ENCODE measurements around the gene COL4A2.

Gene COL4A2

DNA sequence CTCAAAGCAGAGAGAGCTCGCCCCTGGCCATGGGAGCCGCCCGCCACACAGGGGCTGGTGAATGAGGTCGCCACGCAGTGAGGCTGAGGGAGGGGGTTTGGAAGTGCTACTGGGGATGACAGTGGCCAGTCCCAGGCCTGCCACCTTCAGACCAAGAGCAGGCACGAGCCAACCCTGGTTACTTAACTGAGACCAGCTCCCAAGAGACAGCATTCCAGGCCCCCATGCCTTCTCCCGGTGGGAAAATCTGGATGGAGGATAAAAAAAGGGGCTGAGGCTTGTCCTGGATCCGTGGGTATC is 211.1 kb downstream of the COL4A2 start:
- TF ChIP-seq, protein P1, sequence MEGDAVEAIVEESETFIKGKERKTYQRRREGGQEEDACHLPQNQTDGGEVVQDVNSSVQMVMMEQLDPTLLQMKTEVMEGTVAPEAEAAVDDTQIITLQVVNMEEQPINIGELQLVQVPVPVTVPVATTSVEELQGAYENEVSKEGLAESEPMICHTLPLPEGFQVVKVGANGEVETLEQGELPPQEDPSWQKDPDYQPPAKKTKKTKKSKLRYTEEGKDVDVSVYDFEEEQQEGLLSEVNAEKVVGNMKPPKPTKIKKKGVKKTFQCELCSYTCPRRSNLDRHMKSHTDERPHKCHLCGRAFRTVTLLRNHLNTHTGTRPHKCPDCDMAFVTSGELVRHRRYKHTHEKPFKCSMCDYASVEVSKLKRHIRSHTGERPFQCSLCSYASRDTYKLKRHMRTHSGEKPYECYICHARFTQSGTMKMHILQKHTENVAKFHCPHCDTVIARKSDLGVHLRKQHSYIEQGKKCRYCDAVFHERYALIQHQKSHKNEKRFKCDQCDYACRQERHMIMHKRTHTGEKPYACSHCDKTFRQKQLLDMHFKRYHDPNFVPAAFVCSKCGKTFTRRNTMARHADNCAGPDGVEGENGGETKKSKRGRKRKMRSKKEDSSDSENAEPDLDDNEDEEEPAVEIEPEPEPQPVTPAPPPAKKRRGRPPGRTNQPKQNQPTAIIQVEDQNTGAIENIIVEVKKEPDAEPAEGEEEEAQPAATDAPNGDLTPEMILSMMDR (IDR thresholded peaks at IDR 0.05): no peak

DNA sequence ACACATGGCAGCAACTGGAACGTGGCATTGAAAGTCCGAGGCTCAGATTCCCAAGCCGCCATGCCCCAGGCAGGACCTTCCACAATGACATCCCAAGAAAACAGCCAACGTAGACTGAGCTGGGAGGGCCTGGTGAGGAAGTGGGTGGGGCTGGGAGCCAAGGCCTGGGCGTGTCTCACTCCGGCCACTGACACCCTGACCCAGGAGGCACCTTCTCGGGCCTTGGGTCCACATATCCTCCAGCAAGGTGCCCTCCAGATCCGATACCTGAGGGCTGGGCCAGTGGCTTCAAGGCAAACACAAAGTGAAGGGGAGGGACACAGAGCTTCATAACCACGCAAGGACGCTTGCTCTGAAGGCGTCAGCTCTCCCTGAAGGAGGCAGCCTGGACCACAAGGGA is 211.5 kb downstream of the COL4A2 start:
- TF ChIP-seq, protein P1 (IDR thresholded peaks at IDR 0.05): no peak

DNA sequence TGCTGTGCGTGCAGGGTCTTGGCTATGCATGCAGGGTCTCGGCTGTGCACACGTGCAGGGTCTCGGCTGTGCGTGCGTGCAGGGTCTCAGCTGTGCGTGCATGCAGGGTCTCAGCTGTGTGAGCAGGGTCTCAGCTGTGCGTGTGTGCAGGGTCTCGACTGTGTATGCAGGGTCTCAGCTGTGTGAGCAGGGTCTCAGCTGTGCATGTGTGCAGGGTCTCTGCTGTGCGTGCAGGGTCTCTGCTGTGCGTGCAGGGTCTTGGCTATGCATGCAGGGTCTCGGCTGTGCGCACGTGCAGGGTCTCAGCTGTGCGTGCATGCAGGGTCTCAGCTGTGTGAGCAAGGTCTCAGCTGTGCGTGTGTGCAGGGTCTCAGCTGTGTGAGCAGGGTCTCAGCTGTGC is 212.0 kb downstream of the COL4A2 start:
- TF ChIP-seq, protein P1 (IDR thresholded peaks at IDR 0.05): no peak

DNA sequence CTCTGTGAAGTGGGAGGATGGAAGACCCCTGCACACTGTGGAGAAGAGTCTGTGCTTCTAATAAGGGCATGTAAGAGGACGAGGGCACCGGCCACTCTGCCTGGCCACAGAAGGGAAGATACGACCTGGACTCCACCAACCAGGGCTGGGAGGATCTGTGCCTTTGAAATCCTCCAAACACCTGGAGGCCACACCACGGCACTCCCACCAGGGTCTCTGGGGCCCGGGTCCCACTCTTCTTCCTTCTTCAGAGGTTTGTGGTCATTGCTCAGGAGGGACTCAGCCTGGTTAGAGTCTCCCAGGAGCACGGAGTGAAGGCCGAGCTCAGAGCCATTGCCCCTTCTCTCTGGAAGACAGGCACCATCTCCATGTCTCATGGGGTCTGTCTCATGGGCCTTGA is 212.4 kb downstream of the COL4A2 start:
- TF ChIP-seq, protein P1 (IDR thresholded peaks at IDR 0.05): no peak

DNA sequence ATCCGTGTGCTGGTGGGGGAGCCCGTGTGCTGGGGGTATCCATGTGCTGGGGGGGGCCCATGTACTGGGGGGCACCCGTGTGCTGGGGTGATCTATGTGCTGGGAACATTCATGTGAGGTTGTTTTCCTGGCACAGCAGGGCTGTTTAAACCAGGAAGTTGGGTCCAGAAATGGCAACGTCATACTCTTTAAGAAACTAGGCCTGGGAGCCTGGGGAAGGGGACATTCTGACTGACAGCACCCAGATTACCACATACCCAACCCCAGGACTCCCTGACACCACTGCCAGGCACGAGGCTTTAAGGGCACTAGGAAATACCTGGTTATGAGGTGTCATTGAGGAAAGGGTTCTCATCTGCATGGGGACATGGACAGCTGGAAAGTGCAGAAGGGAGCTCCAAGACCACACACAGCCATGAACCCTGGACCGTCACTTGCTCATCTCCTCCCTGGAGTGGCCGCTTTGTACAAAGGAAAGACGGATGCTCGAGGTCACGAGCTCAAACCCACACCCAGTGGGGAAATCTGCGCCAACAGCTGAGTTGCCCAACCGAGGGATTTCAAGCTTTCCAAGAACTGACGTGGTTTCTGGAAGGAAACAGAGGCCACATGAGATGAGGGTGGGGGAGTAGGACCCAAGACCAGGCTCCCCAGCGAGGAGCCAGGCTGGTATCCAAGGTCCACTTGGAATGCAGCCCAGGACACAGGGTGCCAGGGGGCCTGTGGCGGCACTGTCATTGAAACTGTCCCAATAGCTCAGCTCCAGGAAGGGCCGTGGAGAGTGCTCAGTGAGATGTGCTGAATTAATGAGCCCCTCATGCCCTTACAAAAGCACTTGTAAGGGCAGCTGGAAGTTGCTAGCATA is 213.6 kb downstream of the COL4A2 start:
- TF ChIP-seq, protein P1 (IDR thresholded peaks at IDR 0.05): no peak

- TF ChIP-seq, protein P1 (IDR thresholded peaks at IDR 0.05): no peak
Observed at GRCh38 chr13:110521296-110521680, 214.2 kb downstream of the COL4A2 start.

GRCh38 chr13:110521946-110522345 is 214.9 kb downstream of the COL4A2 start:
- TF ChIP-seq, protein P1 (IDR thresholded peaks at IDR 0.05): no peak

DNA sequence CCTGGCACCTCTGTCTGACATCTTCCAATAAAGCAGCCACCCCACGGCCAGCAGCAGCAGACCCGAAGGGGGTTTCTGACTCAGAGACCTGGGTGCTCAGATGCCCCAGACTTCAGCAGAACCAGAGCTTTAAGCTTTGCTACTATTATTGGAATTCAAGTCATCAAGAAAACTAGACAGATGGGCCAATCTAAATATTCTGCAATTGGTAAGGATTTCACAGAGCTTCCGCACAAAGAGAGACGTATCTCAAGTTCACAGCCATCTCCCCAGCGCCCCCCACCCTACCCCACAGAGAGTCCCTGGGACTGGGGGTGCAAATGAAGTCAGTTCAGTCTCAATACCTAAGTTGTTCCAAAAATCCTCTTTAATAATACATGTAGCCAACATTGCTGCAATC is 215.6 kb downstream of the COL4A2 start:
- TF ChIP-seq, protein P1 (IDR thresholded peaks at IDR 0.05): no peak
